ENCODE measurements around the gene NEB.
A peak's percentile ranks its signal among the peaks of the same experiment; 100 is the strongest.

NEB gene

DNA sequence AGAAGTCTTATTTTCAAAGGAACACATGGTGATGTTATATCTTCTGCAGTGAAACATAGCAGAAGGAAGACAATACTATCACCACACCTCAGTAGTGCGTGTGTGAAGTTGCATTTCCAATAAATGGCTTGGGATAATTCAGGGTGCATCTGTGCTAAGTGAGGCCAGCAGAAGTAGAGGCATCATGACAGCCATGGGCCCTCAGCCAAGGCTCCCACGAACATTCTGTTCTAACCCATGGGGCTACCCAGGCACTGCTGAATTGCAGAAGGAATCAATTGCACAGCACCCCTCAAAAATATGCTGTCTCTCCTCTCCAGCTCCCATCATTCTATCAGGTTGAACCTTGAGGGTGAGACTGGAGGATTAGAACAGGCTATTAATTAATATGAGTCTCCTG, 185.1 kb downstream of the NEB start:
- no peak for DNase-seq (ENCODE audit: low spot score)

DNA sequence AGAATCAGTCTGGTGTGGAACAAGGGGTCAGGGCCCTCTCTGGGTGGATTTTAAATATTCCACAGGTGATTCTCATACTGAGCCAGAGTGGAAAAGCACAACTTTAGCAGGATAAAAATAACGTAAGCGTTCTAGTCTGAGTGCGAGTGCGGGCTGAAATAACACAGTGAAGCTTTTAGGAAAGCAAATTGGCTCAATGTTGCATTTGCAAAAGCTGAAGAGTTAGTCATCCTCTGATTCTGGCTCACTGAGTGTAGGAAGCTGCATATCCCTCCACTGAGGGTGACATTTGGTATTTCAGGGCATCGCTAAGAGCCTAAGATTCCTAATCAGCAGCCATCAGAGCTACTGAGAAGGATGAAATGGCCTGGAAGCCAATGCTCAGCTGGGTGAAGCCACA, 189.8 kb downstream of the NEB start:
- no peak for DNase-seq (ENCODE audit: low spot score)

DNA sequence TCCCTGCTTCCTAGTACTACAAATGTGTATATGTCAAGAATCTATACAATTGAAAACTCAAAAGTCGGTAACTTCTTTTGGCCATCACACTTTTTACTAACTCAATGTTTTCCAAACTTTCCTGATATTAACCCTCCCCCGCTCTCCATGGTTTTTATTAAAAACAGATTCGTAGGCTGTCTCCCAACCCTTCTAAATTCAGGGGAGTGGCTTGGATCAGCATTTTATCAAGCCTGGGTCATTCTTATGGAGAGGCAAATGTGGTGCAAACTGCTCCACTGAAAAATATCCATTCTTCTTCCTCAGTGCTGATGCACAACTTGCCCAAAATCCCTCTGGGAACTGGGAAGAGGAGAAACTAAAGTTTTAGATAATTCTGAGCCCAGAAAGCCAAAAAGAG, 190.4 kb downstream of the NEB start:
- no peak for DNase-seq (ENCODE audit: low spot score)

DNA sequence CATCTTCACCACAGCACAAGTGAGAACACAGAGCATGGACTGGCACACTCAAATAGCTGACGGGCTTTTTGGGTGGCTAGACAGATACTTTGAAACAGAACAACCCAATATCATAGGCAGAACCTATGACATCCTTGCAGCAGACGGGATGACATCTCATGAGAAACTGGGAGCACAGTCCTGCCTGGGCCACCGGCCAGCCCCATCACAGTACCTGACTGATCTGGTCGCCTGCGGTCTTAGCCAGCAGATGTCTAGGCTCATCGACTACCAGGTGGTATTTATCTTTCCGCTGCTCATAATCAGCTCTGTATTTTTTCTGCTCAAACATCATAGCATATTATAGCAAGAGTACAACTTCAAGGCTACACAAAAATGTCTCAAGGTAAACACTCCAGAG, 200.3 kb downstream of the NEB start:
- no peak for DNase-seq (ENCODE audit: low spot score)

DNA sequence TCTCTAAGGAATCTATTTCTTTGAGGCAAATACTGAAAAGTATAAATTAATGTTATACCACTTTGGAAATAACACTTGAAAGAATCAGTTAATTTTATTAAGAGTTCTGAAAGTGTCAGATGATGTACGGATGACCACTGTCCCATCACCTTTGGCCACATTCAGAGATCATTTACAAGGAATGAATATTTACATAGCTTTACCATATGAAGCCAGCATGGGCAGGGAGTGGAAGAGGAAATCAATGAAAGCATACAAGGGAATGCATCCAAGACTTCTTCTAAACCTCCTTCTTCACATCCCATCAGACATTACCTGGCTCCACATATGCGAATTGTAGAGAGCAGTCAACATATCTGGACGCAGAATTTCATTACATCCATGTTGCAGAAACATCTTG, 201.1 kb downstream of the NEB start:
- DNase-seq (ENCODE audit: low spot score), result no peak

DNA sequence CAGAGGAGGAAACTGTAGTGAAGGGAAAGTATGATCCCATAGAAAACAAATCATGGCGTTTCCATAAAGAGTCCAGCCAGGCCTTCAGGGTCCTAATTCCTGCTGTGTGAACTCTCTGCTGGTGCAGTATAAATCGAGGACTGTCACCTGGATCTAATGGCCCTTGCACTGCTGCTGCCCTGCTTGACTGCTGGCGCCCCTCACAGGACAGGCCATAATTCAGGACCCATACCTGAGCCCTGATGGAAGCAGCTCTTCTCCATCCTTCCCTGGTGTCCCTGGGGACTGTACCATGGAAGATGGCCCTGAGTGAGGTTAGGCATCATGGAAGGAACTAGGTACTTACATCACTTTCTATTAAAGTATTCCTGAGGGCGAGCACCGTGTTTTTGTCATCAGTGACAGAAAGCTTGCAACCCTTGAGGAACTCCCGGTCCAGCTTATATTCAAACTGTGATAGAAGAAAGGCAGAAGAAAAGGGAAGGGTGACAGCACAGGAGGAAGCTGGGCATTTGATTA, 207.6 kb downstream of the NEB start:
- DNase-seq (ENCODE audit: low spot score), result no peak

DNA sequence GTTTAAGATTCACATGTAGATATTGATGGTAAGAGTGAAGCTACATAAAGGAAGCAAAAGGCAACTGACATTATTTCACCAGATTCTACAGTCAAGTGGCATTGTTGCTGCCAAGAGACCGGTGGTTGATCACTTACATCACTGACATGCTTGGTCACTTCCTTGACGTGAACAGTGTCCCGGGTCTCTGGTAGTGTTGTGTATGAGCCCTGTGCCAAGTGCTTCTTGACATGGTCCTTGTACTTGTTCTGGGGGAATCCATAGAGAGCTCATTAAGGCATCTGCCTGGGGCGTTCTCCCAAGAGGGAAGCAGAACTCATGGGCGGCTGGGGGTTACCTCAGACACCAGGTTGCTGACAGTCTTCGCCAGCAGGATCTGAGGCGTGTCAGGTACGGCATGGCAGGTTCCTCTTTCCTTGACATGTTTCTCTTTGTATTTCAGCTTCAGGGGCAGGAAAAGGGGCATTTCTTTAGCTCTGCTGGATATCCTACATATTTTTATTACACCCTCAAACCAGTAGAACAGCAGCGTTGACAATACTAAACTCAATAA, 208.4 kb downstream of the NEB start:
- no peak for DNase-seq (ENCODE audit: low spot score)

DNA sequence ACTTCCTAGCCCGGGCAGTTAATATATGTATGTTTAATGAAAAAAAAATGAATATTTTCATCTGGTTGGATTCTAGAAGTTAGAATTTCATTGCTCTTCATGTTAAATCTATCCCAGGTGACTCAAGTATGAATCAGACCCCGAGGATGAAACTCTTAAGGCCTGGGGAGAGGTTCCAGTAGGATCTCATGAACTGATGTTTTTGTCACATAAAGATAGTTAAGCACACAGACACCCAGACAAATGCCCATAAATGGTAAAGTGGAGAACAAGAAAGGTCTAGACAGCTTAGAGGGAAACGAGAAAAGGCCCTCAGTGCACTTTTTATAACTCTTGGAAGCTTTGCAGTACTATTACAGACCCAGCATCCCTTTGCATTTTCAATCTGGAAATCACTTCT, 210.4 kb downstream of the NEB start:
- no peak for DNase-seq (ENCODE audit: low spot score)

DNA sequence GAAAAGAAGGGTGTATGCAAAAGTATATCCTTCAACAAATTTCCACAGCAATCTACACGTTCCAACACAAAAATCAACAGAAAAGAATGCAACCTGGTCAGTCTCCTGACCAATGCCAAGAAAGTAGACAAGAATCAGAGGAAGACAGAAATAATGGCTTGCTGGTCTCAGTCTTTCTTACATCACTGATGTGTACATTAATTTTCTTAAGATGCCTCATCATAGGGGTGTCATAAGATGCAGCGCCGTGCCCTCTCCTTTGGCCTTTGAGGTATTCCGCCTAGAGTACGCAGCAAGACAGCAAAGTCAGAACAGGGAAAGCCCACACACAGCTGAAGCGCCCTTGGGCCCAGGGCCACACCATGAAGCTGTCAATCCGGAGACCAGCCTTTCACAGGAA, 211.7 kb downstream of the NEB start:
- no peak for DNase-seq (ENCODE audit: low spot score)

DNA sequence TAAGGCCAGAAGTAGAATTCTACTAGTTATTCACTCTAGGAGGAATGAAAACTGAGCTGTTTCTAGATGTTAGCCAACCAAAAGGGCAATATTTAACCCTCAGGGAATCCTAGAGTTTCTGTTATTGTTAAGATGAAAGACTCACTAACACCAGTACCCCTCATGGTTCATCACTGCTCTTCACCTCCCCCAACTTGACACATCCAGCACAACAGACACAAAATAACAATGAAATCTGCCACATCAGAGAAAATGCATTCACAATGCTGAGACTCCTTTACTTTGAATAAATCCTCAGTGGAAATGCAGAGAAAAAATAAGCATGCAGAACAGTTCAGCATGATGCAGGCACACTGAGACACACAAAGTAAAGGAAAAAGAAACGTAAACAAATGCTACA, 213.3 kb downstream of the NEB start:
- DNase-seq (ENCODE audit: low spot score), result no peak

DNA sequence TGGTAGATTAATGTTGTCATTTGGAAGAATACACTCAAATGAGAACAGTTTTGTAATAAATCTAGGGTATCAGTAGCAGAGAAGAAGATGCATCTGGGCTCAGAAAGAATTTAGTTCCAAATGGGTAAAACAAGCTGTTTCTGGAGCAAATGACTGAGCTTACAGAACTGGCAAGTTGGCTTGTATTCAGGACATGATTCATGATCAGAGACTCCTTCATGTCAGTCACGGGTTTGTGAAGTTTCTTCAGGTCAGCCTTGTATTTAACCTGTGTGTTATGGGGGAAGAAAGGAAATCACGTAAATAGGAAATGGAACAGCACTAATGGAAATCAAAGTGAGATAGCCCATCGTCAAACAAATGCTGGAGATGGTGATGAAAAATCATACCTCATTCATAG, 215.5 kb downstream of the NEB start:
- no peak for DNase-seq (ENCODE audit: low spot score)

DNA sequence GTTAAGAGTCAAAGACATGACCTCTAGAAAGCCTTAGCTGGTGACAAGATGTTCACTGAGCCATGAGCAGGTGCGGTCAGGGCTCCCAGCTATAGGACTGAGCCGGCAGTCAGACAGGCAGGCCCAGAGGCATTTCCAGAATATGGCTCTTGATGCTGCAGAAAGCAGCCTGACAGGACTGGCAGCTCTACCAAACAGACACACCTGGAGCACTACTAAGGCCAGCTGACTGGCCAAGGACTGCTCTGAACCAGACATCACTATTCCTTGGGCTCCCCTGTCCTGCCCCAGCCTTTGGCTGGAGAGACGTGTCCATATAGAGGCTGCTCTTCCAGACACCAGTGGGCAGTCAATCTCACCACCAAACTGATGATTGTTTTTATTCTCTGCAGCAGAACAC, 225.8 kb downstream of the NEB start:
- no peak for DNase-seq (ENCODE audit: low spot score)

DNA sequence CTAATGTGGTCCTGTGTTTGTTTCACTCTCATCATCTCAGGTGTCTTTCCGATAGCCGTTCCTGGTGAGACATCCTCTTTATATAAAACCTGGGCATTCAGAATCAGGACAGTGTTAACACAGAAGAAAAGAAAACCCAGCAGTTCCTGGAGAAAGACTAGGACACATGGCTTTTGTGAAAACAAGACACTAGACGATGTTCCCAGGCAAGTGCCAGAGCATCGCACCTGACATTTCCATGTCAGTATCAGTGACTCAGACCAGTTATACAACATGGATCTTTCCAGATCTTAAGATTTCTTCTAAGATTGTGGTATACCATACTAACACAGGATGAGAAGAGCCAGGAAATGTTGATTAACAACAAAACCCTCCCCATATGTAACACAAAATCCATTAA, 228.1 kb downstream of the NEB start:
- no peak for DNase-seq (ENCODE audit: low spot score)

DNA sequence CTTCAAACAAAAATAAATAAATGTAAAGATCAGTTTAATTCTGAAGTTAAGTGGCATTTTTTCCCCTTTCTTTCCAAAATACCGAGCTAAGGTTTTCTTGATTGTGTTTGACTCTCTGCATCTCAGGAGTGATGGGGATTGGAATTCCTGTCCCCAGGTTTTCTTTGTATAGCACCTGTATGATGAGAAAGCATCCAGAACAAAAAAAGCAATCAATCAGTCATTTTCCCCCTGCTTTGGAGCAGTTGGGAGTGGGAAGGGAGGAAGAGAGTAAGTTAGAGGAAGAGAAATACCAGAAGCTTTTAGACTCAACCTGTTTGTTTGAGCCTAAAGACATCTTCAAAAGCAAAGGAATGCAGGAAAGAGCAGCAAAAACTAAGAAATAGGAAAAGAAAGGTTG, 236.1 kb downstream of the NEB start:
- DNase-seq (ENCODE audit: low spot score), result no peak

DNA sequence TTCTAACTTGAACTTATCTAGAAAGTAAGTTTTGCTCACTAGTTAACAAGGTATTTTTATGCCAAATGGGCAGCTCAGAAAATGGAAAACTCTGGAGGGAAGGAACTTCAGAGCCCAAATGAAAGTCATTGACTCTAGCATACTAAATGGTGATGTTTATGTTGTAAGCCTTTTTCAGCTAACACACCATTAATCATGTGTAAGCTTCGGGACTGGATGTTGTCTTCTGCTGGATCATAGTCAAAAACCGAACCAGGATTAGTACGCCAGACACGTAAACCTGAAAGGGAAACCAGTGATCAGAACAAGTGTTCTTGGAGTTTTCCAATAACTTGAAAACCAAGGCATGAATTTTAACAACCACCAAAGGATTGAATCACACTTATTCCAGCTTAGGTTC, 242.8 kb downstream of the NEB start:
- no peak for DNase-seq (ENCODE audit: low spot score)

DNA sequence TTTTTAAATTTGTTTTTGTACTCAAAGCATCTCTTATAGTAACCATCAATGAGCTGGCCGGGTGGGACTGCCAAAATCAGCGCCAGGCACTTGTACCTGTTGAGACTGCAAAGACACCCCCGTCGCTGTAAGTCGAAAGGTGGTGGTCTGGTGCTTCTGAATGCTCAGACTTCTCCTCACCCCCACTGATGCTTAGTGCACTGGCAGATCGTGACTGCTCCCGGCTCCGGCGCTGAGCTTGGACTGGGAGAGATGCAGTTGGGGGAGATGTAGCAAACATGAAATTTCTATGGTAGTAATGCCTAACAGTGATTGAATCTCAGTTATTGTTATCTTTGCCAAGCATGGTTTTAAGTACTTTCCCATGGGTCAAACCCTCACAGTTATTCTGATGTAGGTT, 244.0 kb downstream of the NEB start:
- no peak for DNase-seq (ENCODE audit: low spot score)

DNA sequence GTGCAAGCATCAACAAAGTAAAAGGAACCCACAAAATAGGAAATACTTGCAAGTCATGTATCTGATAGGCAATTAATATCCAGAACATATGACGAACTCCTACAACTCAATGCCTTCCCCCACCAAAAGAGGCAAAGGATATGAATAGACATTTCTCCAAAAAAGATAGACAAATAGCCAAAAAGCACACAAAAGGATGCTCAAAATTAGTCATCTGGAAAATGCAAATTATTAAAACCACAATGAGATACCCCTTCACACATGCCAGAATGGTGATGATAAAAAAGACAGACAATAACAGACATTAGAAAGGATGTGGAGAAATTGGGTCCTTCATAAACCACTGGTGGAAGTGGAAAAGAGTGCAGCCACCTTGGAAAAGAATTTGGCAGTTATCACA, 248.2 kb downstream of the NEB start:
- peak; percentile 10 for DNase-seq (ENCODE audit: low spot score)

DNA sequence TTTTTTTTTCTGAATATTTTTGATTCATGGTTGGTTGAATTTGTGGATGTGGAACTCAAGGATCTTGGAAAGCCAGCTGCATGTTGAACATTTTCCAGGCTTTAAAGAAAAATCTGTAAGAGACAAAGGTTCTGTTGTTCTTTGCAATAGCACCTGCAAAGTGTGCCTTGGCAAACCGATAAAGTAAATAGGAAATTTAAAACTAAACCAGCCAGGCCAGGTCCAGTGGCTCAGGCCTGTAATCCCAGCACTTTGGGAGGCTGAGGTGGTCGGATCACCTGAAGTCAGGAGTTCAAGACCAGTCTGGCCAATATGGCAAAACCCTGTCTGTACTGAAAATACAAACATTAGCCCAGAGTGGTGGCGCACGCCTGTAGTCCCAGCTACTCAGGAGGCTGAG, 250.2 kb downstream of the NEB start:
- DNase-seq (ENCODE audit: low spot score), result no peak

DNA sequence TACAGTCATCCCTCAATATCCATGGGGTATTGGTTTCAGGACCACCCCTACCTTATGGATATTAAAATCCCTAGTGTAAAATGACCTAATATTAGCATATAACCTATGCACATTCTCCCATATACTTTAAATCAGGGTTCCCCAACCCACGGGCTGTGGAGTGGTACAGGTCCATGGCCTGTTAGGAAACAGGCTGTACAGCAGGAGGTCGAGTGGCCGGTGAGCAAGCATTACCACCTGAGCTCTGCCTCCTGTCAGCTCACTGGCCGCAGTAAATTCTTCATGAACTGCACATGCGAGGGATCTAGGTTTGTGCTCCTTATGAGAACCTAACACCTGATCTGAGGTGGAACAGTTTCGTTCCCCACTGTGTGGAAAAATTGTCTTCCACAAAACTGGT, 250.7 kb downstream of the NEB start:
- DNase-seq (ENCODE audit: low spot score), result no peak

DNA sequence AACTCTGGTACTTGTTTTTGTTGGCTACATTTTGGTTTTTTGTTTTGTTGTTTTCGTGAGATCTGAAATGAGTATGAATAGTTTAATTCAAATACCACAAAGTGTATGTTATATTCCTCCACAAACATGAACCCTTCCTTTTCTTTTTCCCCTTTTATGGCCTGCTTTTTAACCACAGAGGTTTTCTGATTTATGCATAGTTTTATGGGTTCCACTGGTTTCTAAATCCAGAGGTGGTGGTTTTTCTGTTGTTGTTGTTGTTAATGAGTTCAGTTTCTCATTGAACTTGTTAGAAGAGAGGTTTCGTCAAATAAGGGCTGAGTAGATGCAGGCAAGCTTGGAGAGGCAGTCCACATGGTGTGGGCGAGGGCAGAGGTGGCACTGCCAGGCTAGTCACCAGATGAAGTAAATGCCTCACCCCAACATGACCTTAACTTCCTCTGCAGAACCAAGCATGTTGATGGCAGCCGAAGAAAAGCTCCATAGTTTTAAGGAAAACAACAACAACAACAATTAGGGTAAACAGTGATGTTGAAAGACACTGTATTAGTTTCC, 252.0 kb downstream of the NEB start:
- no peak for DNase-seq (ENCODE audit: low spot score)

DNA sequence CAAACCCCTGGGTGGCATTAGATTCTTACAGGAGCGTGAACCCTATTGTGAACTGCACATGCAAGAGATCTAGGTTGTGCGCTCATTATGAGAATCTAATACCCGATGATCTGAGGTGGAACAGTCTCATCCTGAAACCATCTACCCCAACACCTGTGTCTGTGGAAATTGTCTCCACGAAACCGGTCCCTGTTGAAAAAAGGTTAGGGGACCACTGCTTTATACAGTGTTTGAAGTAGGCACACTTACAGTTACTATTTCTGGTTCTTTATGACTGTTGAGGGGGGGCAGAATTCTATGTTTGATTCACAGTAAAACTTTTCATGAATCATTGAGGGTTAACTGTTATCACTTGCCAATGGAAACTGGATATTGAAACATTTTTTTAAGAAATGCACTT, 252.5 kb downstream of the NEB start:
- DNase-seq (ENCODE audit: low spot score), result no peak

DNA sequence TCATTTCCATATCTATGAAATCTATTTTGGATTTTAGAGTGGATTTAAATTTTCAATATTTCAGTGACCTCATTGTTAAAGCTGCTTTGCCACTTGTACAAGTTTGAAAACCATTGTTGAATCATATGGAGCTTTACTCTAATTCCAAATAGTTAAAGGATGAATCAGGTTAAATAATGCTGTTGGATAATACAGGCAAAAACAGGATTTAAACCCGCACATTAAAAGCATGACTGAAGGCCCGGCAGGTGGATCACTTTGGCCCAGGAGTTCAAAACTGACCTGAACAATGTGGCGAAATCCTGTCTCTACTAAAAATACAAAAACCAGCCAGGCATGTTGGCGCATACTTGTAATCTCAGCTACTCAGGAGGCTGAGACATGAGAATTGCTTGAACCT, 256.3 kb downstream of the NEB start:
- DNase-seq (ENCODE audit: low spot score), result no peak

DNA sequence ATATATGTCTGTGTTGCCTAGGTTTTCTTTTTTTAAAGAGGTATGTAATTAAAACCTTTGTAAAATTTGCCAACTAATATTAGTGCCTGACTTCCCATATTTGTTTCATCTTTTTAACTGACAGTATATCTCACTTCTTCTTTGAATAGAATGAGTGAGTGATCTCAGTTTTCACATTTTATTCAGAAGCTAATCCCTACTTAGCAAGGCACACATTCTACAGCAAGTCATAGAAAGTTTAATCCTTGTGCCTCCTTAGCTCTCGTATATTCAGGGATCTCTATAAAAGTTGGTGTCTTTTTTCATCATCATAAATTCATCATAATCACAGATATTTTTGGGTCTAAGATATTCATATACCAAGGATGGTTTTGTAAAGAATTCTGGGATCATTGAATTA, 258.0 kb downstream of the NEB start:
- no peak for DNase-seq (ENCODE audit: low spot score)

DNA sequence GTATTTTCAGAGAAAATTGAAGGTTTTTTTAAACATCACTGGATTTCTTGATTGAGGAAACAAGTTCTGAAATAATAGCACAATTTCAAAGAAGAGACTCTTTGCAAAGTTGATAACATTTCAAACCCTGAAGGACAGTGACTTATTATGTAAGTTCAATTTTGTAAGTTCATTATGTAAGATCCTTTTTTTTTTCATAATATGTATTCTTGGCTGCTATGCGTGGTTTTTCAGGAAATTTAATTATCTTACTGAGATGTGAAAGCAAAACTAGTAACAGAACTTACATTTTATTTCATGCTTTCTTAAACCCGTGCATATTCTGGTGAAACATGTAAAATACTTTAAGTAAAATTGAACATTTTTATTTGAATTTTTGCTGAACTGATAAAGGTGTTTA, 259.2 kb downstream of the NEB start:
- no peak for DNase-seq (ENCODE audit: low spot score)

DNA sequence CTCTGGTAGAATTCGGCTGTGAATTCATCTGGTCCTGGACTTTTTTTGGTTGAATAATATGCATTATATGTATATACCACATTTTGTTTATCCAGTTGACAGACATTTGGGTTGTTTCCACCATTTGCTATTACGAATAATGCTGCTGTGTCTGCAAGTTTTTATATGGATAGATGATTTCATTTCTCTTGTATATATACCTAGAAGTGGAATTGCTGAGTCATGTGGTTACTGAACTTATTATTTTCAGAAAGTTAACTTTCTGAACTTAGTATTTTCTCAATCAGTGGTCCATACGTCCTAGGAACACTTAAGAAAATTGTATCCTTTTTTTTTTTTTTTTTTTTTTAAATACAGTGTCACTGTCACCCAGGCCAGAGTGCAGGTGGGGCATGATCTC, 261.3 kb downstream of the NEB start:
- no peak for DNase-seq (ENCODE audit: low spot score)
